GM21390 (cell line): ENCODE measurements around the gene RYK.

Experiments
- ATAC-seq: cut with Tn5 transposase; IDR thresholded peaks from one replicate; pipeline ENCODE4 v1.9.1; 2021; ENCODE audit not compliant: unreplicated experiment

RYK gene

GRCh38 chr3:134153761-134154160 is 96.9 kb downstream of the RYK start:
- no peak for ATAC-seq

GRCh38 chr3:134150476-134150875 is 100.2 kb downstream of the RYK start:
- no peak for ATAC-seq

- ATAC-seq: no peak
These were observed 101.4 kb downstream of the RYK start for GRCh38 chr3:134149286-134149685.

- ATAC-seq: no peak
These were observed 102.1 kb downstream of the RYK start for GRCh38 chr3:134148534-134148933.

GRCh38 chr3:134147411-134147810 is 103.2 kb downstream of the RYK start:
- no peak for ATAC-seq

GRCh38 chr3:134146666-134147065 is 104.0 kb downstream of the RYK start:
- no peak for ATAC-seq

- no peak for ATAC-seq
These were observed 105.5 kb downstream of the RYK start for GRCh38 chr3:134145183-134145582.

- ATAC-seq: no peak
These were observed 106.0 kb downstream of the RYK start for GRCh38 chr3:134144694-134145093.

- no peak for ATAC-seq
These were observed 106.7 kb downstream of the RYK start for GRCh38 chr3:134143828-134144401.

- ATAC-seq: no peak
These were observed 114.1 kb downstream of the RYK start for GRCh38 chr3:134136604-134137003.

- no peak for ATAC-seq
These were observed 115.8 kb downstream of the RYK start for GRCh38 chr3:134134698-134135415.

- no peak for ATAC-seq
These were observed 116.4 kb downstream of the RYK start for GRCh38 chr3:134134240-134134639.

GRCh38 chr3:134132961-134133360 is 117.7 kb downstream of the RYK start:
- ATAC-seq: no peak

- no peak for ATAC-seq
These were observed 124.5 kb downstream of the RYK start for GRCh38 chr3:134126153-134126552.

- ATAC-seq: no peak
These were observed 135.9 kb downstream of the RYK start for GRCh38 chr3:134114726-134115125.

- ATAC-seq: no peak
These were observed 139.0 kb downstream of the RYK start for GRCh38 chr3:134111616-134112015.

- no peak for ATAC-seq
These were observed 139.7 kb downstream of the RYK start for GRCh38 chr3:134110963-134111362.
